ENCODE measurements around the gene COL15A1. TPM values are rescaled to one million over a fixed set of nuclear protein-coding genes. Genes with fewer than 3 reads are reported as not detected.

The COL15A1 gene
- total RNA-seq, result under 1 TPM in 4 of 6 experiments, not detected in 2; 0.07 to 0.58 (median 0.11) TPM
- long read RNA-seq, result 0 reads

GRCh38 chr9:98943682-98944056, at the start of gene COL15A1:
COL15A1 (plus strand) TSS chr9:98943907; CDS start chr9:98944062, 155 bp downstream.
- 0% methylated on average over 5 of the region's 58 CpGs for WGBS (ENCODE audit: insufficient coverage, low coverage, low lambda C conversion rate, missing lambda C conversion rate)
- DNase-seq, result no peak
- peak within 1 kb of the TSS in 2 of 3 donors; percentile 11 to 12 for H3K4me3 ChIP-seq

GRCh38 chr9:98894171-98894570, 49.5 kb upstream of the COL15A1 start:
- intact Hi-C loops (cut with DNase I), result no loop called here

More at GRCh38 chr9:98943682-98944056, at the start of gene COL15A1:
- intact Hi-C loops (cut with DNase I), result no loop called here
- no peak for ATAC-seq
- Histone ChIP-seq H3K9me3 (no peaks in the 10 kb centered on the region), H3K27me3 (peaks cover 0 to 15% of the 10 kb centered on the region in 2 donors), H3K4me1 (peaks cover 0 to 7% (median 0%) of the 10 kb centered on the region in 4 donors), H3K27ac (no peak within 1 kb of the TSS), H3K36me3 (no peaks in the 10 kb centered on the region)
- TF ChIP-seq CTCF (IDR thresholded peaks at IDR 0.05), result no peak
- no peak for TF ChIP-seq POLR2A (IDR thresholded peaks at IDR 0.05)

GRCh38 chr9:98894761-98895160, 48.9 kb upstream of the COL15A1 start:
- 61% methylated on average over 3 of the region's 3 CpGs for WGBS (ENCODE audit: insufficient coverage, low coverage, low lambda C conversion rate, missing lambda C conversion rate)
- Histone ChIP-seq H3K9me3 (no peaks in the 10 kb centered on the region), H3K27me3 (no peaks in the 10 kb centered on the region), H3K27ac (no peak overlapping the region), H3K4me3 (no peak overlapping the region), H3K4me1 (no peaks in the 10 kb centered on the region), H3K36me3 (no peaks in the 10 kb centered on the region)
- intact Hi-C loops (cut with DNase I), result no loop called here
- no peak for DNase-seq
- no peak for TF ChIP-seq CTCF (IDR thresholded peaks at IDR 0.05)
- no peak for TF ChIP-seq POLR2A (IDR thresholded peaks at IDR 0.05)
- no peak for ATAC-seq

More at GRCh38 chr9:98894171-98894570, 49.5 kb upstream of the COL15A1 start:
- no peak for ATAC-seq
- no peaks in the 10 kb centered on the region for H3K36me3 ChIP-seq
- no peaks in the 10 kb centered on the region for H3K27me3 ChIP-seq
- H3K4me1 ChIP-seq, result no peaks in the 10 kb centered on the region
- TF ChIP-seq POLR2A (IDR thresholded peaks at IDR 0.05), result no peak
- no peak for TF ChIP-seq CTCF (IDR thresholded peaks at IDR 0.05)
- DNase-seq, result no peak
- no peak overlapping the region for H3K27ac ChIP-seq
- no peaks in the 10 kb centered on the region for H3K9me3 ChIP-seq
- 54% methylated on average over 3 of the region's 3 CpGs for WGBS (ENCODE audit: insufficient coverage, low coverage, low lambda C conversion rate, missing lambda C conversion rate)
- no peak overlapping the region for H3K4me3 ChIP-seq

GRCh38 chr9:98896632-98897031, 47.1 kb upstream of the COL15A1 start:
- Histone ChIP-seq H3K4me1 (no peaks in the 10 kb centered on the region), H3K4me3 (no peak overlapping the region), H3K9me3 (no peaks in the 10 kb centered on the region), H3K36me3 (no peaks in the 10 kb centered on the region), H3K27me3 (no peaks in the 10 kb centered on the region), H3K27ac (no peak overlapping the region)
- no peak for ATAC-seq
- no peak for TF ChIP-seq CTCF (IDR thresholded peaks at IDR 0.05)
- no peak for TF ChIP-seq POLR2A (IDR thresholded peaks at IDR 0.05)
- intact Hi-C loops (cut with DNase I), result no loop called here
- no peak for DNase-seq
- 87% methylated on average over 2 of the region's 2 CpGs for WGBS (ENCODE audit: insufficient coverage, low coverage, low lambda C conversion rate, missing lambda C conversion rate)

- TF ChIP-seq POLR2A (IDR thresholded peaks at IDR 0.05) (no peak), CTCF (IDR thresholded peaks at IDR 0.05) (no peak)
- intact Hi-C loops (cut with DNase I), result no loop called here
These were observed 46.0 kb upstream of the COL15A1 start for GRCh38 chr9:98897745-98898144.

More at GRCh38 chr9:98897745-98898144, 46.0 kb upstream of the COL15A1 start:
- H3K4me3 ChIP-seq, result no peak overlapping the region
- no peaks in the 10 kb centered on the region for H3K9me3 ChIP-seq
- DNase-seq (no peak), ATAC-seq (no peak)
- 36% methylated on average over 1 of the region's 1 CpG for WGBS (ENCODE audit: insufficient coverage, low coverage, low lambda C conversion rate, missing lambda C conversion rate)
- no peaks in the 10 kb centered on the region for H3K4me1 ChIP-seq
- H3K27me3 ChIP-seq, result no peaks in the 10 kb centered on the region
- H3K27ac ChIP-seq, result no peak overlapping the region
- no peaks in the 10 kb centered on the region for H3K36me3 ChIP-seq
